MM.1S (cell line): Measurements from ENCODE around the gene NPHP3.
"Not testable (repeated sequence)": the region's sequence is repeated elsewhere in the genome, so short reads cannot be mapped to it uniquely, and the experiment has no call there.

Experiments
- EZH2 ChIP-seq: fragments of 300-600 bp; sonication (generic); optimal IDR thresholded peaks from 2 replicates; pipeline ENCODE3; 2017; ENCODE audit warnings: low read depth, mild to moderate bottlenecking, antibody characterized with exemption, low read length, mixed read lengths
- EZH2phosphoT487 ChIP-seq: fragments of 300-600 bp; sonication (generic); IDR thresholded peaks from 2 replicates; pipeline ENCODE4 v1.6.1; 2018; ENCODE audit warnings: antibody characterized with exemption, low read length
- TF ChIP-seq, protein P1 (sequence below): fragments of 300-600 bp; sonication (generic); IDR thresholded peaks from 2 replicates; pipeline ENCODE4 v1.5.1; 2016; ENCODE audit warnings: antibody characterized with exemption, low read length, mixed read lengths

GRCh38 chr3:132641427-132641826 lies 80.8 kb downstream of the NPHP3 start:
- TF ChIP-seq EZH2phosphoT487, EZH2: not testable (repeated sequence)
- TF ChIP-seq, protein P1, sequence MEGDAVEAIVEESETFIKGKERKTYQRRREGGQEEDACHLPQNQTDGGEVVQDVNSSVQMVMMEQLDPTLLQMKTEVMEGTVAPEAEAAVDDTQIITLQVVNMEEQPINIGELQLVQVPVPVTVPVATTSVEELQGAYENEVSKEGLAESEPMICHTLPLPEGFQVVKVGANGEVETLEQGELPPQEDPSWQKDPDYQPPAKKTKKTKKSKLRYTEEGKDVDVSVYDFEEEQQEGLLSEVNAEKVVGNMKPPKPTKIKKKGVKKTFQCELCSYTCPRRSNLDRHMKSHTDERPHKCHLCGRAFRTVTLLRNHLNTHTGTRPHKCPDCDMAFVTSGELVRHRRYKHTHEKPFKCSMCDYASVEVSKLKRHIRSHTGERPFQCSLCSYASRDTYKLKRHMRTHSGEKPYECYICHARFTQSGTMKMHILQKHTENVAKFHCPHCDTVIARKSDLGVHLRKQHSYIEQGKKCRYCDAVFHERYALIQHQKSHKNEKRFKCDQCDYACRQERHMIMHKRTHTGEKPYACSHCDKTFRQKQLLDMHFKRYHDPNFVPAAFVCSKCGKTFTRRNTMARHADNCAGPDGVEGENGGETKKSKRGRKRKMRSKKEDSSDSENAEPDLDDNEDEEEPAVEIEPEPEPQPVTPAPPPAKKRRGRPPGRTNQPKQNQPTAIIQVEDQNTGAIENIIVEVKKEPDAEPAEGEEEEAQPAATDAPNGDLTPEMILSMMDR, result not testable (repeated sequence)
